Muscle of back (tissue), 11 donors: ENCODE measurements around the gene ZNF28. TPM values are rescaled to one million over a fixed set of nuclear protein-coding genes. Genes with fewer than 3 reads are reported as not detected.
"Not testable (repeated sequence)": the region's sequence is repeated elsewhere in the genome, so short reads cannot be mapped to it uniquely, and the experiment has no call there.

ENCODE experiments used
- DNase-seq, 3 donors: peaks; one replicate each; pipeline versions ENCODE4 v3.0.0 to v3.0.0-alpha.2; 2013
- polyA plus RNA-seq, 10 donors: library from polyadenylated mRNA; unstranded; fragments of 120-200 nt; gene quantifications; one replicate each; pipeline ENCODE4 v1.2.1, GENCODE V29; 2013; ENCODE audit not compliant: insufficient read length in 10 of 10

Gene ZNF28
- polyA plus RNA-seq, 10 donors = 6.6 to 11.4 (median 8.3) TPM

GRCh38 chr19:52785506-52785905 lies 35.9 kb downstream of the ZNF28 start:
- DNase-seq = no peak

- DNase-seq = not testable (repeated sequence)
Measured at GRCh38 chr19:52782864-52783263, 38.6 kb downstream of the ZNF28 start.

GRCh38 chr19:52778811-52779210 lies 42.6 kb downstream of the ZNF28 start:
- DNase-seq = no peak

GRCh38 chr19:52756447-52756846 lies 65.0 kb downstream of the ZNF28 start:
- not testable (repeated sequence) for DNase-seq

- no peak for DNase-seq
Measured at GRCh38 chr19:52749780-52750179, 71.7 kb downstream of the ZNF28 start.

- DNase-seq = peak; percentile 28 to 48 (median 36)
Measured at GRCh38 chr19:52748336-52748950, 73.0 kb downstream of the ZNF28 start.

Other genes with a start within 250 kb of the ZNF28 start
- gene ZNF83, start 183.3 kb downstream of the ZNF28 start, polyA plus RNA-seq = 10 to 100 TPM; 25.8 to 81.0 (median 36.4) TPM
- 10 to 100 TPM in 1 of 10 donors, 1 to 10 TPM in 9; 4.9 to 10.3 (median 7.2) TPM for gene ZNF611, start 86.6 kb downstream of the ZNF28 start, polyA plus RNA-seq
- 1 to 10 TPM; 1.3 to 5.1 (median 3.5) TPM for gene ZNF600, start 34.8 kb downstream of the ZNF28 start, polyA plus RNA-seq
- 10 to 100 TPM; 13.2 to 22.5 (median 18.1) TPM for gene ZNF468, start 36.0 kb upstream of the ZNF28 start, polyA plus RNA-seq
- 10 to 100 TPM in 9 of 10 donors, 1 to 10 TPM in 1; 9.9 to 30.9 (median 14.8) TPM for gene ZNF320, start 76.0 kb upstream of the ZNF28 start, polyA plus RNA-seq
- 1 to 10 TPM; 2.2 to 3.9 (median 2.9) TPM for gene ZNF888, start 101.8 kb upstream of the ZNF28 start, polyA plus RNA-seq
- gene ZNF816, start 141.2 kb upstream of the ZNF28 start, polyA plus RNA-seq = 1 to 10 TPM; 5.2 to 8.6 (median 7.3) TPM
- gene ERVV-1, start 192.3 kb upstream of the ZNF28 start, polyA plus RNA-seq = under 1 TPM in 1 of 10 donors, not detected in 9; 0.25 TPM
- gene ERVV-2, start 223.1 kb upstream of the ZNF28 start, polyA plus RNA-seq = under 1 TPM in 1 of 10 donors, not detected in 9; 0.05 TPM